Measurements from ENCODE around the gene PTPRT.

The PTPRT gene

GRCh38 chr20:43186312-43186711, 3.4 kb downstream of the PTPRT start:
- H3K9ac ChIP-seq (ENCODE audit: low read length), result no peak overlapping the region
- no peak for TF ChIP-seq EZH2phosphoT487 (conservative IDR thresholded peaks at IDR 0.05; ENCODE audit: low read length)
- no peak for TF ChIP-seq CTCF (IDR thresholded peaks at IDR 0.05; ENCODE audit: insufficient read depth, low read length, poor library complexity, severe bottlenecking)
- no peak overlapping the region for H3K4me2 ChIP-seq (ENCODE audit: low read depth, low read length, poor library complexity, severe bottlenecking)
- H2AFZ ChIP-seq (ENCODE audit: low read depth, low read length, severe bottlenecking), result no peak overlapping the region
- H3K79me2 ChIP-seq (ENCODE audit: insufficient read depth, low read length), result no peaks in the 10 kb centered on the region
- H3K4me3 ChIP-seq (ENCODE audit: insufficient read depth, low read length, poor library complexity, severe bottlenecking), result no peak overlapping the region
- H3K27me3 ChIP-seq (ENCODE audit: low read length), result no peaks in the 10 kb centered on the region
- no peaks in the 10 kb centered on the region; the same call in 1 of the 2 replicates for H4K20me1 ChIP-seq (ENCODE audit: low read depth, low read length)
- no peaks in the 10 kb centered on the region for H3F3A ChIP-seq (ENCODE audit: insufficient read depth)
- no peak overlapping the region for H3K27ac ChIP-seq (ENCODE audit: low read depth, low read length)
- no peaks in the 10 kb centered on the region for H3K9me2 ChIP-seq (replicated peaks; ENCODE audit: insufficient read depth, low read length)
- no peaks in the 10 kb centered on the region for H3K9me3 ChIP-seq (ENCODE audit: insufficient read depth, low read length)
- H3K36me3 ChIP-seq (ENCODE audit: low read length), result no peaks in the 10 kb centered on the region

- TF ChIP-seq CTCF (IDR thresholded peaks at IDR 0.05; ENCODE audit: insufficient read depth, low read length, poor library complexity, severe bottlenecking), result no peak
- TF ChIP-seq EZH2phosphoT487 (conservative IDR thresholded peaks at IDR 0.05; ENCODE audit: low read length), result no peak
- Histone ChIP-seq H3K27ac (ENCODE audit: low read depth, low read length) (no peak overlapping the region), H3F3A (ENCODE audit: insufficient read depth) (no peaks in the 10 kb centered on the region), H4K20me1 (ENCODE audit: low read depth, low read length) (no peaks in the 10 kb centered on the region; the same call in 1 of the 2 replicates), H3K79me2 (ENCODE audit: insufficient read depth, low read length) (no peaks in the 10 kb centered on the region), H3K9ac (ENCODE audit: low read length) (no peak overlapping the region), H3K9me3 (ENCODE audit: insufficient read depth, low read length) (no peaks in the 10 kb centered on the region), H3K9me2 (replicated peaks; ENCODE audit: insufficient read depth, low read length) (no peaks in the 10 kb centered on the region), H3K4me3 (ENCODE audit: insufficient read depth, low read length, poor library complexity, severe bottlenecking) (no peak overlapping the region), H3K4me2 (ENCODE audit: low read depth, low read length, poor library complexity, severe bottlenecking) (no peak overlapping the region), H2AFZ (ENCODE audit: low read depth, low read length, severe bottlenecking) (no peak overlapping the region), H3K27me3 (ENCODE audit: low read length) (no peaks in the 10 kb centered on the region), H3K36me3 (ENCODE audit: low read length) (no peaks in the 10 kb centered on the region)
Observed at GRCh38 chr20:43185901-43186300, 3.8 kb downstream of the PTPRT start.

- Histone ChIP-seq H3K27ac (ENCODE audit: low read depth, low read length) (no peak overlapping the region), H2AFZ (ENCODE audit: low read depth, low read length, severe bottlenecking) (no peak overlapping the region), H3K9ac (ENCODE audit: low read length) (no peak overlapping the region), H3K9me2 (replicated peaks; ENCODE audit: insufficient read depth, low read length) (no peaks in the 10 kb centered on the region), H3K9me3 (ENCODE audit: insufficient read depth, low read length) (no peaks in the 10 kb centered on the region), H4K20me1 (ENCODE audit: low read depth, low read length) (no peaks in the 10 kb centered on the region; the same call in 1 of the 2 replicates), H3K79me2 (ENCODE audit: insufficient read depth, low read length) (no peaks in the 10 kb centered on the region), H3K4me3 (ENCODE audit: insufficient read depth, low read length, poor library complexity, severe bottlenecking) (no peak overlapping the region), H3K36me3 (ENCODE audit: low read length) (no peaks in the 10 kb centered on the region), H3K27me3 (ENCODE audit: low read length) (no peaks in the 10 kb centered on the region), H3F3A (ENCODE audit: insufficient read depth) (no peaks in the 10 kb centered on the region), H3K4me2 (ENCODE audit: low read depth, low read length, poor library complexity, severe bottlenecking) (no peak overlapping the region)
- no peak for TF ChIP-seq EZH2phosphoT487 (conservative IDR thresholded peaks at IDR 0.05; ENCODE audit: low read length)
- no peak for TF ChIP-seq CTCF (IDR thresholded peaks at IDR 0.05; ENCODE audit: insufficient read depth, low read length, poor library complexity, severe bottlenecking)
Observed at GRCh38 chr20:43183536-43184070, 6.1 kb downstream of the PTPRT start.

Measured in SU-DHL-6 (cell line).